Measurements from ENCODE around the gene TMEM11.

DNA sequence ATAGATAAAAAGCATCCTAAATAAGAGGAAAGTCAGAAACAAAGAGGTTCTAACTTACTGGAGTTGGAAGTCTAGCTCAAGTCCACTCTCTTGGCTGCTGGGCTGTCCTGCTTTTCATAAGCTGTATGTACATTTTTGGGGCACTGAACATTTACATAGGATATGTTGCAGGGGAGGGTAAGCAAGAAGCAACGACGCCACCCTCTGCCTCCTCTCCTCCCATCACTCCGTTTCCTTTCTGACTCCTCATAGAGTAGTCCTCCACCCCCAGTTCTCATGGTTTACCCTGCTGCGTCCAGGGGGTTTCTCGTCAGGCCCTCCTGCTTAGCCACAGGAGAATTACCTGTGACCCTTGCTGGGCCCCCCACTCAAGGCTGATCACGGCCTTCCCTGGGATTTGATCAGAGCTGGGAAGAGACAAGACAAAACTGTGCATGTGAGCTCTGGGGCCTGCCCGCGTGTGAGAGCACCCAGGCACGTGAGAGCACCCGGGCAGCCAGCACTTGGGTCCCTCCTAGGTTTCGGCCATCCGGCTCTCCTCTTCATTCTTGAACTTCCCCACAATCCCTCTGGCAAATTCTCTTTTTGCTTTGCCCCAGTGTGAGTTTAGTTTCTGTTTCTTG, 37.1 kb downstream of the TMEM11 start:
- TF ChIP-seq GATA2 (IDR thresholded peaks at IDR 0.05; ENCODE audit: low read depth, low read length) (no peak), GATA3 (IDR thresholded peaks at IDR 0.05; ENCODE audit: low read depth, low read length) (no peak)

Data from SH-SY5Y (cell line).